RPMI8226 (cell line): ENCODE measurements around the gene PRTFDC1.

Experiments used
- DNase-seq: peaks from one replicate; pipeline ENCODE4 v3.0.0-alpha.2; 2015

PRTFDC1 gene

DNA sequence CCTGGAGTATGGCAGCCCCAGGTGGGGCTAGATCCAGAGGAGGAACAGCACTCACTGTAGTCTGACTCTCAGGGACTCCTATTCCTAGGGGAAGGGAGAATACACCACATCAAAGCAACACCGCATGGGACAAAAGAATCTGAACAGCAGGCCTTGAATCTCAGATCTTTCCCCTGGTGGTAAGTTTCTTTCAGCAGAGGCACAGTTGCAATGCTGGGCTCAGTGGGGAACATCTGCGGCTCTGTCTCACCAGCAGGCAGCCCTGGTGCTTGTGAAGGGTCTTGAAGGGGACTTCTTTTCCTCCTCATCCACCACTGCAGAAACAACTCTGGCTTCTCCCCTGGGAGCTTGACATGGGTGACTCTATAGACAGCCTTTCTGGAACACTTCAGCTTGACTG is 117.5 kb downstream of the PRTFDC1 start:
- no peak for DNase-seq

- no peak for DNase-seq
Observed at GRCh38 chr10:24826009-24826408, 126.4 kb downstream of the PRTFDC1 start.

- DNase-seq, result no peak
Observed at GRCh38 chr10:24825551-24825950, 126.9 kb downstream of the PRTFDC1 start.

DNA sequence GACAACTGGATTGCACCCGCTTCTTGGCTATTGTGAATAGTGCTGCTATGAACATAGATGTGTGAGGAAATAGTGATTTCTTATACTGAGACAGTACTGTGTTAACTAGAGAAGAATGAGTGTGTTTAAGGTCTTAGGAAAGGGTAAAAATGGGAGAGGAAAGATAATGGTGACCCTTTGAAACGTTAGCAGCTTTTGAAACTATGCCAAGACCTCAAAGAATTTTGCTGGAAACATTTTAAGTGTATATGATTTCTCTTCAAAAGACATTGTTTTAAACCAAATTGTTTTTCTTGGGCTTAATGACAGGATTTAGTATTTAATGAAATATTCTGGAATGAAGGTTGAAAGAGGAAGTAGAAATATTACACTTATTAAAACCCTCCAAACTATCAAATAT is 127.9 kb downstream of the PRTFDC1 start:
- DNase-seq, result no peak

GRCh38 chr10:24824124-24824523 is 128.3 kb downstream of the PRTFDC1 start:
- no peak for DNase-seq

DNA sequence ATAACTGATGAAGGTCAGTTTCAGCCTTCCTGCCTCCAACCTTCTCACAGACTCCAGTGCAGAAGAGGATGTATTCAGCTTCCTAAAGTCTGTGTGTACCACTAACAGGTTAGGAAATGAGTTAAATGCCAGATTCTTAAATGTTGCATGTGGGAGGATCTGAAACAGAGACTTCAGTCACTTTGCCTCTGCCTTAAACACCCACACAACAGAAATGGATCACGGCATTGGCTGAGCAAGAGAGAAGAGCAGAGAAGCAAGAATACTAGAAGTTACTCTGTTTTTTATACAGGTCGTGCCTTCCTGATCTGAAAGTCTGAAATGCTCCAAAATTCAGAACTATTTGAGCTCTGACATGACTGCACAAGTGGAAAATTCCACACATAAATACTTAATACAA is 129.8 kb downstream of the PRTFDC1 start:
- no peak for DNase-seq

DNA sequence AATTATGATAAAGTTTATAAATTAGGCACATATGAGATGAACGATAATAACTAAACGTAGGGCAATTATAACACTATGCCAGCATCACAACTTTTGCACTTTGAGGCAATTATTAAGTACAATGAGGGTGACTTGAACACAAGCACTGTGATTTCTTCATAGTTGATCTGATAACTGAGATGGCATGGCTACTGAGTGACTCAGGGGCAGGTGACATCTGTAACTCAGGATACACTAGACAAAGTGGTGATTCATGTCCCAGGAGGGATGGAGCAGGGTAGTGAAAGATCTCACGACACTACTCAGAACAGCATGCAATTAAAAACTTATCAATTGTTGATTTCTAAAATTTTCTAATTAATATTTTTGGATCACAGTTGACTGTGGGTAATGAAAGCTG is 130.4 kb downstream of the PRTFDC1 start:
- DNase-seq, result no peak

DNA sequence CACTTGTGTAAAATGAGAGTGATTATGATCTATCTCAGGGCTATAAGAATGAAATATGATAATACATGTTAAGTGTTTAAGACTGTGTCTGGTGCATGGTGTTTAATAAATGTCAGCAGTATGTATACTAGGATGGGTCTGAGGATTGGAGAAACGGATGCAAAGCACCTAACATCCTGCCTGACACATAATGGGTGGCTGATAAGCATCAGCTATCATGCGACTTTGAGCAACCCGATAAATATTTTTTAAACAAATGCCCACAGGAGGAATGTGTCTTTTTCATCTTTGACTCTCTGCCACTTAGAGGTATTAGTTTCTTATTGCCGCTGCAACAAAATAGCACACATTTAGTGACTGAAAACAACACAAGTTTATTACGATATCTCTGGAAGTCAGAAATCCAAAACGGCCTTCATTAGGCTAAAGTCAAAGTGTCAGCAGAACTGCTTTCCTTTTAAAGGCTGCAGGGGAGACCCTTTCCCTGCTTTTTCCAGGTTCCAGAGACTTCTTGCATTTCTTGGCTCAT is 135.5 kb downstream of the PRTFDC1 start:
- no peak for DNase-seq

- DNase-seq, result no peak
Observed at GRCh38 chr10:24814568-24815313, 137.7 kb downstream of the PRTFDC1 start.

DNA sequence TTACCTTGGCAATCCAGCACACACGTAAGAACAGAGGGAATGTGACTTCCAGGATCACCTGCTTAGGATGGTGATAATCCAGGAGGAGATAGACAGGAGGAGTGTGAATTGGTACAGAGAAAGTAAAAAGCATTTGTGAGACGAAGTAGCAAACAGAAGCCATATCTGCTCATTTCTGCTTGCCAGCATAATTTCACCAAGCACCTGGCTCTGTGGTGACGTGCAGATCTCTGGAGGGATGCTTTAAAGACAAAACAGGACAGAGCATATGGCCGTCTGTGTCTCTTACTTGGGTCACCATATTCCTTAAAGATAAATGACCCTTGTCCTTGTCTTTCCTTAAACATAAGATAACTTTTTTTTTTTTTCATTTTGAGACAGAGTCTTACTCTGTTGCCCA is 138.6 kb downstream of the PRTFDC1 start:
- DNase-seq, result no peak

DNA sequence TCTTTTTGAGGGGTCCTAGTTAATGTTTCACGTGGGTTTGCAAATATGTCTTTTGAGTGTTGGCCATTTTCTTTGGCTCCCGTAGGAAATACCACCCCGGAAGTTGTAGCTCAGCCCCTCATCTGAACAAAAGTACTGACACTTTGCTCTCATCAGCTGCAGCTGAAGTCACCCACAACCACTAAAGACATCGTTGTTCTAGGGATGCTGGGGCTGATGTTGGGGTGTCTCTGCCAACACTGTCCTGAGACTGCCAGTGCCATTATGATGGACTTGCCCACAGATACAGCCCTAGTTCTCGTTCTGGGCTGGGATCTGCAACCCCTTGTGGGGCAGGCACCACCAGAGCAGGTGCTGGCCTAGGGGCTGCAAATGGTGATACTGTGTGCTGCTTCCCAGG is 146.1 kb downstream of the PRTFDC1 start:
- no peak for DNase-seq

- DNase-seq, result no peak
Observed at GRCh38 chr10:24804956-24805355, 147.4 kb downstream of the PRTFDC1 start.

- DNase-seq, result no peak
Observed at GRCh38 chr10:24804392-24804791, 148.0 kb downstream of the PRTFDC1 start.

DNA sequence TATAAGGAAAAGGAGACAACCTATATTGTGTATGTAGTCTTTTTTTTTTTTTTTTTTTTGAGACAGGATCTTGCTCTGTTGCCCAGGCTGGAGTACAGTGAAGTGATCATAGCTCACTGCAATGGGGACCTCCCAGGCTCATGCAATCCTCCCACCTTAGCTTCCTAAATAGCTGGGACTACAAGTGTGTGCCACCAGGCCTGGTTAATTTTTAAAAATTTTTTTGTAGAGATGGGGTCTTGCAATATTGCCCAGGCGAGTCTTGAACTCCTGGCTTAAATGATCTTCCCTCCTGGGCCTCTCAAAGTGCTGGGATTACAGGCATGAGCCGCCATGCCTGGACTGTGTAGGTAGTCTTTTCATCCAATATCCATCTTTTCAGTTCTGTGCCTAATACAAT is 150.0 kb downstream of the PRTFDC1 start:
- no peak for DNase-seq

DNA sequence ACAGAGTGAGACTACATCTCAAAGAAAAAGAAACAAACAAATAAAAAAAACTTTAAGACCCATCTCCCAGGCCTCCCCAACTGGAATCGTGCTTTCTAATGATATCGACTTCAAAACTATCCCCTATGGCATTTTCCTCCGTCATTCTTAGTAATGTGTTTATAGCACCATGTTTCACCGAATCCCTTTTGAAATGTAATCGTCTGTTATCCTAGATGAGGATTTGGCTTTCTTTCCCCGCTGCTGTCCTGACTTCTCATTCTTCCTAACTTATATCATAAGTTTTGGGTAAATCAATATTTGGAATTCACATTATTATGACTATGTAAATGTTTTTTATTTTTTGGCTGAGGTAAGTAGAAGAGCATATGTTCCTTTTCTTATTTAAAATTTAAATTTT is 151.5 kb downstream of the PRTFDC1 start:
- no peak for DNase-seq
